Left hindlimb (tissue), 1 donor: ENCODE results near the gene EMSY.
"Not testable (repeated sequence)": the region's sequence is repeated elsewhere in the genome, so short reads cannot be mapped to it uniquely, and the experiment has no call there.

Experiments
- DNase-seq: peaks from one replicate; pipeline ENCODE4 v3.0.0-alpha.2; 2018

Gene EMSY, protein sequence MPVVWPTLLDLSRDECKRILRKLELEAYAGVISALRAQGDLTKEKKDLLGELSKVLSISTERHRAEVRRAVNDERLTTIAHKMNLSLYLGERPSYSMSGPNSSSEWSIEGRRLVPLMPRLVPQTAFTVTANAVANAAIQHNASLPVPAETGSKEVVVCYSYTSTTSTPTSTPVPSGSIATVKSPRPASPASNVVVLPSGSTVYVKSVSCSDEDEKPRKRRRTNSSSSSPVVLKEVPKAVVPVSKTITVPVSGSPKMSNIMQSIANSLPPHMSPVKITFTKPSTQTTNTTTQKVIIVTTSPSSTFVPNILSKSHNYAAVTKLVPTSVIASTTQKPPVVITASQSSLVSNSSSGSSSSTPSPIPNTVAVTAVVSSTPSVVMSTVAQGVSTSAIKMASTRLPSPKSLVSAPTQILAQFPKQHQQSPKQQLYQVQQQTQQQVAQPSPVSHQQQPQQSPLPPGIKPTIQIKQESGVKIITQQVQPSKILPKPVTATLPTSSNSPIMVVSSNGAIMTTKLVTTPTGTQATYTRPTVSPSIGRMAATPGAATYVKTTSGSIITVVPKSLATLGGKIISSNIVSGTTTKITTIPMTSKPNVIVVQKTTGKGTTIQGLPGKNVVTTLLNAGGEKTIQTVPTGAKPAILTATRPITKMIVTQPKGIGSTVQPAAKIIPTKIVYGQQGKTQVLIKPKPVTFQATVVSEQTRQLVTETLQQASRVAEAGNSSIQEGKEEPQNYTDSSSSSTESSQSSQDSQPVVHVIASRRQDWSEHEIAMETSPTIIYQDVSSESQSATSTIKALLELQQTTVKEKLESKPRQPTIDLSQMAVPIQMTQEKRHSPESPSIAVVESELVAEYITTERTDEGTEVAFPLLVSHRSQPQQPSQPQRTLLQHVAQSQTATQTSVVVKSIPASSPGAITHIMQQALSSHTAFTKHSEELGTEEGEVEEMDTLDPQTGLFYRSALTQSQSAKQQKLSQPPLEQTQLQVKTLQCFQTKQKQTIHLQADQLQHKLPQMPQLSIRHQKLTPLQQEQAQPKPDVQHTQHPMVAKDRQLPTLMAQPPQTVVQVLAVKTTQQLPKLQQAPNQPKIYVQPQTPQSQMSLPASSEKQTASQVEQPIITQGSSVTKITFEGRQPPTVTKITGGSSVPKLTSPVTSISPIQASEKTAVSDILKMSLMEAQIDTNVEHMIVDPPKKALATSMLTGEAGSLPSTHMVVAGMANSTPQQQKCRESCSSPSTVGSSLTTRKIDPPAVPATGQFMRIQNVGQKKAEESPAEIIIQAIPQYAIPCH (N-terminal part only)

DNA sequence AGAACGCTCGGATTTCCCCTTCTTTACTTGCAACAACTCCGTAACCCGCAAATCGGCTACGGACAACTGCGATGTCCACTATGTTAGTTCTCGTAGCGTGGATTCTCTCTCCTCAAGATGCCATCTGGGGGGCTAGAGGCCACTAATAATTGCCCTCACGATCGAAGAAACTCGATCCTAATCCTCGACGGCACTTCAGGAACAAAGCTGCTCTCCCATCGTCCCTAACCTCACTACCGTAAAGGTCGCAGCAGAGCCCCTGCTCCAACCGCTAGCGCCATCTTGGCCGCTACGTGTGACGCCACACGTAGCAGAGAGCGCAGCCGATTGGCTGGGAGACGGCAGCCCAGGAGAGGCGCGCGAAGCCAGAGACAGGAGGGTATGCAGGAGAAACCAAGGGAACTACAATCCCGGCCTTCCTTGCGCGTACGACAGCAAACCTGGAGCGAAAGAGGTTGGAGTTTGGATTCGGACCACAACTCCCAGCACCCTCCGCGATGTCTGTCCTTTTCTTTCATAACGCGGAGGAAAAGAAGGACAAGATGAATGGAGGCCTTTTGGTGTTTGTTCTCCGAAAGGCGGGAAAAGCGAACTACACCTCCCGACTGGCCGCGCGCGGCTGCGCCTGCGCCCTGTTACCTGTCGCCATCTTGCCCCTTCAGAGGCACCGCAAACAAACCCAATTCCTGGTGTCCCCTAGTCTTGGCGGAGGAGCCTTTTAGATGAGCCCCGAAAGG, at the start of gene EMSY:
EMSY (plus strand) TSS at position 635 of the 737 bp plus-strand sequence. CDS start 1,921 bp downstream, outside the sequence.
- DNase-seq = peak; percentile 98

DNA sequence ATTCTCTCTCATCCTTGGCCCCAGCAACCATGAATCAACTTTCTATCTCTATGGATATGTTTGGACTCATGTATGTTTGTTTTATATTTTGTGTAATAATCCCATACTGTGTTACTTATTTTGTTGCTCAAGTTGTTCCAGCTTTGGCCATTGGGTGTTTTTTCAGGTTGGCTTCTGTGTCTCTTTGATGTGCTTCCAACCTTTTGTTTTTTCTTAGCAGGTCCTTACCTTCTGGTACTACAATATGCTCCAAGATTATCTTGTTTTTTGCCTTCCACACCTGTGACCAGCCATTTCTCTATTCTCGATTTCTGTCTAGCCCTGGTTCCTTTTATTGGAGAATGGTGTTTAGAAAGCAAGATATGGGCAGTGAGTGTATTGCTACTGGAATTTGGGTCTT, 49.5 kb upstream of the EMSY start:
- DNase-seq = no peak

DNA sequence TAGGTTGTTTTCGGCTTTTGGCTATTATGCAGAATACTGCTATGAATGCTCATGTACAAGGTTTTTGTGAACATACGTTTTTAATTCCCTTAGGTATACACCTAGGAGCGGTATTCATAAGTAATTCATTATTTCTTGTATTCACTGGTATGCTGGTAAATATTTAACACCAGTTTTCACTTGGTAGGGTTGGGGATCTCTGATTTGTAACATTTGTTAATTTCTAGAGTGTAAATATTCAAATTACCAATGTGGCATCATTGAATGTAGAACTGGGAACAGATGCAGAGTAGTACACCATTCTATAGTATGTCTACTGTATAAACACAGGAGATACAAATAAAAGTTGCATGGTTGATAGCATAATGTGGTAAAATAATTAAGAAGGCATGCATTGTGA, 47.4 kb upstream of the EMSY start:
- DNase-seq = no peak

DNA sequence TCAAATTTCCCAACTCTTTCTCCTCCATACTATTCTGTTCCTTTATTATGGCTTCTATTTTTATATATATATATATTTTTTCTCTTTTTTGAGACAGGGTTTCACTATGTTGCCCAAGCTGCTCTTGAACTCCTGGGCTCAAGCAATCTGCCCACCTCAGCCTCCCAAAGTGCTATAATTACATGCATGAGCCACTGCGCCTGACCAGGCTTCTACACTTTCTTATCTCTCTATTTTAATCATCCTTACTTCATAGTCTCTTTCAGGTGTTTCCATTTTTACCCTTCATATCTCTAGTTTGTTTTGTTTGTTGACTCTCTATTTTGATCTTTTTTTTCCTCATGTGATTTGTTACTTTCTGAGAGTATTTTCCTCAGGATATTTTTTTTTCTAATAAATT, 43.9 kb upstream of the EMSY start:
- DNase-seq = no peak

DNA sequence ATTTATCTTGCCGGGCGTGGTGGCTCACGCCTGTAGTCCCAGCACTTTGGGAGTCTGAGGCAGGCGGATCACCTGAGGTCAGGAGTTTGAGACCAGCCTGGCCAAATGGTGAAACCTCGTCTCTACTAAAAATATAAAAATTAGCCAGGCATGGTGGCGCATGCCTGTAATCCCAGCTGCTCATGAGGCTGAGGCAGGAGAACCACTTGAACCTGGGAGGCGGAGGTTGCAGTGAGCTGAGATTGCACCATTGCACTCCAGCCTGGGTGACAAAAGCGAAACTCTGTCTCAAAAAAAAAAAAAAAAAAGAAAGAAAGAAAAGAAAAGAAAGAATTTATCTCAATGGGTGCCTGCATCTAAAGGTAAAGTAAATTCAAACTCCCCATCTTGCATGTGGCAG, 43.3 kb upstream of the EMSY start:
- not testable (repeated sequence) for DNase-seq

DNA sequence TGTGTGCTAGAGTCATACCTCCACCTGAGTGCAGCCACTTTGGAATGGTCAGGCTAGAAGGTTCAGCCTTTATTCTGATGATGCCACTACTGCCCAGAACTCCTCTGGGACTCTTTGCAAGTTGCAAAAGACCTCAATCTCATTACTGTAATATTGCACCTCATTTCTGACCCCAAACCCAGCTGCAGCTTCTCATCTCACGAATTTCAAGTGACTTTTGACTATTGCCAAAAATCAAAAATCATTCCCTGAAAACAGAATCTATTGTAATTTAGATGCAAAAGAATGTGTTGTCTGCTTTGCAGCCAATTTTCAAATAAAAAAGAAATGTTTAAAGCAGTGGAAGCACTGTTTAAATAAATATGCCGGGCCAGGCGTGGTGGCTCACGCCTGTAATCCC, 38.5 kb upstream of the EMSY start:
- no peak for DNase-seq

DNA sequence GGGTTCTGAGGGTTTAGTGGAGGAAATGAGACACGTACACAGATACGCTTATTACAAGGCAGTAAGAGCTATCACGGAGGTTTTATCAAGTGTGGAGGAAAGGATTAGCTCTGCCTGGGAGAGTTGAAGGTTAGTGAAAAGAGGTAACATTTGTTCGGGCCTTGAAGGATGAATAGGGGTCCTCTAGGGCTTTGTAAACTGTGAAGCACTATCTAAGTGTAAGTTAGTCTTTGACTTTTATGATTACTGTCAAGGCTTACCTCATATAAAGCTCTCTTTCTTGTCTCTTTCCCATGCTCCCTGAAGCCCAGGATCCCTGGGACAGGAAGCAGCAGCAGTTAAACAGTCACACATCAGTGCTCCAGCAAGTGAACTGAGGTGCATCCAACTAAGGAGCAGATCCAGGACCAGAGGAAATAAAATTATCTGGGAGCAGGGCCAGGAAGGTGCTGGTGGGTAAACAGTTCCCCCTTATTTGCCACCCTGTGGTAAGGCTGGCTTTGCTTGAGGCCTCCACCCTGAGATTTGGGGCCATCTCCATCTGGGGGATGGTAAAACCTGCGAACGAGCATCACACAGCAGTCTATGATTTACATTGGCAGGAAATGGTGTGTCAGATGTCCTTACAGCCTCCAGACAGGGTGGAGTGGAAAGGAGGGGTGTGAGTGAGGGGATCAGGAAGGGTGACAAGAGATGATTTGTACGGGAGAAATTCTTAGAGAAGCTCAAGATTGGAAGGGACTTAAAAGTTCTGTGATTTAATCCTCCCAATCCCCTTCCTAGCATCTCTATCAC, 36.5 kb upstream of the EMSY start:
- DNase-seq = peak; percentile 44

DNA sequence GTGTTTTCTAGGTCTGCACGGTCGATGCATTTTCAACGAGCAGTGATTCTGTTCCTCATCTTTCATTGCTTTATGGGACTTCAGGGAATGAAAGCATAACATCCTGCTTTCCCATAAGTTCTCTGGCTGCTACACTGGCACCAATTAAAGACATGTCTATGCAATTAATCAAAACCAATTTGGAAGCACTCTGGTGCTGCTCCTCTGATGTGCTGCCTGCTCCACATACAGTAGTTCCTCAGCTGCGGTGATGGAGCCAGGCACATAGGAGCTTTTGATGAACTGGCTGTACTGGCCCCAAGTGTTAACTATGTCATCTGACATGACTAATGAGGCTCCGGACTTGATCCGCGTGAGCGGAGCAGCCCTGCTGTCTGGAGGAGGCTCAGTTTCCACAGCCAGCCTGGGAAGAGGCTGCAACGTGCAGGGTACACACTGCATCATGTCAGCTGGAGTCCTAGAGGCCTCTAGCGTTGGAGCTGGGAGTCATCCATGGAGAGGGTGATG, 33.9 kb upstream of the EMSY start:
- DNase-seq = peak; percentile 79

DNA sequence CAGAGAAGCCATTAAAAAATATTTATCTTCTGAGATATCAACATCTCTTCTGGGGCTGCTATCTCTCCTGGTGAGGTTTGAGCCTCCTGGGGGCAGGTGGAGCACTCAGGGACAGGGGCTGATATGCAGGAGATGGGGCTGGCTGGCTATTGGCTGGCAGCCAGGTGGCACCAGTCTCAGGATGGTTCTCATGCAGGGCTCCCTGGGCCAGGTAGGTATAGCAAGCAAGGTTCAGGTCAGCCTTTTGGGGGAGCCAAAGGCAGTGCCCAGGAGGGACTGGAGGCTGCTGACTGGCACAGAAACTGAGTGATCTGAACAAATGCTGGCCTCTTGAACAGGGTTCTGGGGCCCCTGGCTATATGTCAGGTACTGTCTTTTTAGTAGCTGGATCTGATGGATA, 29.7 kb upstream of the EMSY start:
- no peak for DNase-seq

DNA sequence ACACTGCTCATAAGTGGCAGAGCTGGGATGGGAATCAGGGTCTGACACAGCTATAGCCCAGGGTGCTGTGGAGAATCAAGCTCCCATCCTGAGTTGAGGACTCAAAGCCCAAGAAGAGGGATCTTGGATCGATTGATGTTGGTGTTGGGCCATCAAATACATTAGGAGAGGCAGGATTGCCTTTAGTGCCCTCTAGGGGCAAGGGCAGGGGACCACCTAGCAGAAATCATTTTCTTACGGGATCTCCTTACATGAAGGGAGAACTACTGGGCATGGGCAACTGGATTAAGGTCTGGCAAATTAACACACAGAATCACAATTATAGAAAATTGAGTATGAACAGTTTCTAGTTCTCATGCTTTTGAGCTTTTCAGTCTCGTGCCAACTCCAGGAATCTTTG, 24.9 kb upstream of the EMSY start:
- DNase-seq = no peak

DNA sequence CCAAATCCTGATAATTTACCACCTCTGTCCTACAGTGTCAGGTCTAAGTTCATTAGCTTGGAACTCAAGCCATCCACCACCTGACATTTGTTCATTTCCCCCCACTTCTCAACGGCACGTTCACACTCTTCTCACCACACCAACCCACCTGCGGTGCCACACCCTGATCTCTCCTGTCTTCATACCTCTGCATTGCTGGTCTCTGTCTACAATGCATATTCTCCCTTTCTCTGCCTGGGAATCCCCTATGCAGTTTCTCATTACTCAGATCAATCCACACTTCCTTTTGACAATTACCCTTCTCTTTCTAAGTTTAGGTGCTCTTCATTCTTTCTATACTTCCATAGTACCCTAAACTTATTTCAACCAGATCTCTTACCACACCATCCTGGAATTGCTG, 20.4 kb upstream of the EMSY start:
- DNase-seq = no peak

DNA sequence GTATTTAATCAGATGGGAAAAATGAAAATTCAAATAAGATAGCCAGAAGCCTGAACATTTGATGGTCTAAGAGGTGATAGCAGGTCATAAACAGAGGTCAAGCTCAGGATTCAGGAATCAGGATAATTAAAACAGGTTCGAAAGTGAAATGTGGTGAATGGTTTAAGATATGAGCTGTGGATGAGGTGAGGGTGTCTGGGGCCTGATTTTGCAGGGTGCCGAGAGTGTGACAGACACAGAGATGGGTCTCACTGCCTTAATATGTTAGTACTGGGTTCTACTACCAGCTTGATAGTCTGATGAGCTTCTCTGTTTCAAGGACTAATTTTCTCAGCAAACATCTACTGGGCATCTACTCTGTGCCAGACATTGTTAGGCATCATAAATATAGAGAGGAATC, 19.9 kb upstream of the EMSY start:
- no peak for DNase-seq

DNA sequence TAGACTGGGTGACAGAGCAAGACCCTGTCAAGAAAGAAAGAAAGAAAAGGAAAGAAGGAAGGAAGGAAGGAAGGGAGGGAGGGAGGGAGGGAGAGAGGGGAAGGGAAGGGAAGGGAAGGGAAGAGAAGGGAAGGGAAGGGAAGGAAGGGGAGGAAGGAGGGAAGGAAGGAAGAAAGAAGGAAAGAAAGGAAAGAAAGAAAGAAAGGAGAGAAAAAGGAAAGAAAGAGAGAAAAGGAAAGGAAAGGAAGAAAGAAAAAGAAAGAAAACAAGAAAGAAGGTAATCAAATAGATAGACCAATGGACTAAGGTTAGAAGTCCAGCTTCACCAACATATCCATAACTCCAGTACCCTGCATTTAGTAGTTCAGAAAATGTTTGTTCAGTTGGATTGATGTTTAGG, 18.2 kb upstream of the EMSY start:
- DNase-seq = no peak

DNA sequence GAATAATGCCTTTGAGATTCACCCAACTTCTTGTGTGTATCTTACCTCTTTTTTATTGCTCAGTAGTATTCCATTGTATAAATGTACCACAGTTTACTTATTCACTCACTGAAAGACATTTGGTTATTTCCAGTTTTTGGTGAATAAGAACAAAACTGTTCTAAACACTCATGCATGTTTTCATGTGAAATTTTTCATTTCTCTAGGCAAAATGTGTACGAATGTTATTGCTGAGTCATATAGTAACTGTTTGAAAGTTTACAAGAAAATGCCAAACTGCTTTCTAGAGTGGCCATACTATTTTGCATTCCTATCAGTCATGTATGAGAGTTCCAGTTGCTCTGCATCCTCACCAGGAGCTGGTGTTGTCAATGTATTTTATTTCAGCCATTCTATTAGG, 8.8 kb upstream of the EMSY start:
- no peak for DNase-seq

DNA sequence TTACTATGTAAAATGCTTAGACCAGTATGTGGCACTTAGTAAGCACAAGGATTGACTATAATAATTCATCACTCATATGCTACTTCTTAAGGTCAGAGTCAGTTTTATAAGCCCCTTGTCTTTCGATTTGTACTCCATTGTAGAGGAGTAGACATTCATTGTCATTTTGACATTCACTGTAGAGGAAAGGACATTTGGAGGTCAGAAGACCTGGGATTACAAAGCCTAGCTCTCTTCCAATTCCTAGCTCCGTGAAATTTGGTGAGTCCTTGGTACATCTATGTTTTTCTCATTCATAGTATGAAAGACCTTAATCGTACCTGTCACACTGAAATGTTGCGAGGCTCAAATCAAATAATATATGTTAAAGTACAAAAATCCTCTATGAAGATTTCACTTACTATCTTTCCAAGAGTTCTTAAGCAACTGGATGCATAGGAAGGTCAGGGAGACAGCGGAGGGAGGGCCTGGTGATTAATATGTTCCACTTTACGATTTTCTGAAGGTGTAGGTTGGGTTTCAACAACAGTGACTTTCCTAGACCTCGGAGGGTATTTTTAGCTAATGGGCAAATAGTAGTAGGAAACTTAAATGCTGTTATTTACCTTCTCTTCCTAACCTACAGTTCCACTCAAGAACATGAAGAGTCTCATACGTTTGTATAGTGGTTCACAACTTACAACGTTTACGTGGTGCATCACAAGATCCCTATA, 1.4 kb upstream of the EMSY start:
- no peak for DNase-seq

DNA sequence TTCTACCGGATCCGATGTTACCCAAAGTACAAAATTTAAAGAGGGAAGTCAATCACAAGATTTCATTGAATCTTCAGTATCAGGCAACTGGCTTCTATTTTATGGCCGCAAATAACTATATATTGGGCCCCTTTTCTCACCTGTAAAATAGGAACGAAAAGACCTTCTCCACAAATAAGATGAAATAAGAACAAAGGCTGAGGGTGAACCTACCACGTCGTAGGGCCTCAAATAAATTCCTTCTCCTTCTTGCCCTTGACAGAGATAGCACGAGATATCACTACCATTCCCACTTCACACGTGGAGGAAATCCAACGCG, 794 bp upstream of the EMSY start:
- DNase-seq = no peak

DNA sequence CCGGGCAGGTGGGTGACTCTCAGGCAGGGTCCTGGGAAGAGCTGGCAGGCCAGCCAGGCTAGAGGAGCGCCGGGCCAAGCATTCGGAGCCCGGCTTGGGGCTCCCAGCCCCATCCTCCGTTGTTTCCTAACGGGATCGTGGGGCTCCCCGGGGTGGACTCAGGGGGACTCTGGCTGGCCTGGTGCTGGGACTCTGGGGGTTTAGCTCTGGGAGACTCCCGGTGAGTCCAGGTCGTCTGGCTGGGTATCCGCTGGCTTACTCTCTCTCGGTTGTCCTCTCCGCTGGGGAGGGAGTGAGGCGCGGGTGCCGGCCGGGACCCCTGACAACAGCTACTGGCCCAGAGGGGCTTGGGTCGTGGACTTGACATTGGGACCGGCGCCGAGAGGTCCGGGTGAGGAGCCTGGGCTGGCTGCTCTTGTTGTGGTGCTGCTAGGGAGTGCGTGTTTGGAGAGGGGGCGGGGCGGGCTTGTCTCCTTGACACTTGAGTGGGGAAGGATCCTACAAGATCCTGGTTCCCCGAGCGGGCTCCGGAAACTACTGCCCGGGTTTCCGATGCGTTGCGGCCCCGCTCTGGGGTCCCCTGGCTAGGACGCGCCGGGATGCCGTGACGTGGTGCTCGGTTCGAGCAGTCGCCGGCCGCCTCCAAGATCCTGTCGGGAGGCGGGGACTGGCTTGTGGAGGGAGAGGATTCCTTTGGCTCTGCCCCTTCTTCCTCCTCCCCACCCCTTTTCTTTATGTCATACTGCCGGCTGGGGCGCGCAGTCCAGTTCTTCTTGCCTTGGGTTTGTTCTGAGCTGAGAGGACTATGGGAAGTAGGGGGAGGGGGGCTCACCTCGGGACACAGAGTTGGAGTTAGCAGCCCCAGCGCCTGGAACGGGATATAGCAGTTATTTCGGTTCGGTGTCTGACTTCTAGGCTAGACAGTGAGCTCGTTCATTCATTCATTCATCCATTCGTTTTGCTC, 585 bp downstream of the EMSY start:
- DNase-seq = peak; percentile 89

DNA sequence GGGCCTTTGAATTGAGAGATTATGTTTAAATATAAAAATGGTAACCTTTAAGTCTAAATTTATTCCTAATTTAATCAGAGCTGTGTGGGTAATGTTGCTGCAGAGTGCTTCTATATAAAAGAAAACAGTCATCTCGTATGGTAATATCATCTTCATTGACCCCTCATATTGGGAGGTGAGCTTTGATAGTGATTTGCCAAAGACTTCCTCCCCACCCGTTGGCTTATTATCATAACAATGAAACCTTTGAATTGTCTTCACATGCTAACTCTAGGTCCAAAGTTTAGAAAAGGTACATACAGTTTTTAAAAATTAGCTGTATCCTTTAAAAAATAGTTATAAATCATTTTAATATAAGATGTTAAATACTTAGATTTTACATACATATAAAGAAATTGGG, 3.7 kb downstream of the EMSY start:
- no peak for DNase-seq

DNA sequence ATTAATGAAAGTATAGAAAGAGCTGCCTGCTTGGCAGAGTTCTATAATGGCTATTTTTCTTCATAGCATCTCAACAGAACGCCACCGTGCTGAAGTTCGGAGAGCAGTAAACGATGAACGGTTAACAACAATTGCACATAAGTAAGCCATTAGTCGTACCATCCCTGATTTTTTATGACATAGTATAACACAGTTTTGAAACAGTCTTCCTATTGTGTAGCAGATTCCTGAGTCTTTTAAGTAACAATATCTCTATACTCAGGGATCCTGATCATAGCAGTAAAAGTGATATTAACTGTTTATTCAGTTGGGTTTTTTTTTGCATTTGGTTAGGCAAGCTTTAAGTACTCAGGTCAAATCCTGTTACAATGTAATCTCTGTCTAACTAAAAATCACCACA, 8.4 kb downstream of the EMSY start:
- DNase-seq = no peak

DNA sequence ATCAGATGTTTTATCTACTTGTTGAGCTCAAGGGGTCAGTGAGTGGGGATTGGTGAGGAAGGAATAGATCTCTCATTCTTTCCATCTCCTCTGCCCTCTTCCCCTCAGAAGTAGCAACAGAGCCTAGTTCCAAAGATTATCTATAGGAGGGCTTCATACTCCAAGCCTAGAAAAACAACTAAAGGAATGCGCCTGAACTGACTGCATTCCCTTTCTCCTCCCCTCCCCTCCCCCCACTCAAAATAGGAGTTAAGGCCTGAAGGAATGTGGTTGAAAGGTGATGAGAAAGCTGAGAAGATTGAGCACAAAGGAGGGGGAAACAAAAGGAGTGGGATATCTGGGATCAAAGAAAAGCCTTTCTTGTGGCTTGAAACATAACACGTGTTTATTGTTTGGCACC, 10.5 kb downstream of the EMSY start:
- DNase-seq = no peak
